GM19023 (cell line): ENCODE data around the gene STRIP1.

Experiments used
- ATAC-seq: cut with Tn5 transposase; IDR thresholded peaks from one replicate; pipeline ENCODE4 v1.9.1; 2021; ENCODE audit warnings: mild to moderate bottlenecking, moderate library complexity; ENCODE audit not compliant: unreplicated experiment

The STRIP1 gene

DNA sequence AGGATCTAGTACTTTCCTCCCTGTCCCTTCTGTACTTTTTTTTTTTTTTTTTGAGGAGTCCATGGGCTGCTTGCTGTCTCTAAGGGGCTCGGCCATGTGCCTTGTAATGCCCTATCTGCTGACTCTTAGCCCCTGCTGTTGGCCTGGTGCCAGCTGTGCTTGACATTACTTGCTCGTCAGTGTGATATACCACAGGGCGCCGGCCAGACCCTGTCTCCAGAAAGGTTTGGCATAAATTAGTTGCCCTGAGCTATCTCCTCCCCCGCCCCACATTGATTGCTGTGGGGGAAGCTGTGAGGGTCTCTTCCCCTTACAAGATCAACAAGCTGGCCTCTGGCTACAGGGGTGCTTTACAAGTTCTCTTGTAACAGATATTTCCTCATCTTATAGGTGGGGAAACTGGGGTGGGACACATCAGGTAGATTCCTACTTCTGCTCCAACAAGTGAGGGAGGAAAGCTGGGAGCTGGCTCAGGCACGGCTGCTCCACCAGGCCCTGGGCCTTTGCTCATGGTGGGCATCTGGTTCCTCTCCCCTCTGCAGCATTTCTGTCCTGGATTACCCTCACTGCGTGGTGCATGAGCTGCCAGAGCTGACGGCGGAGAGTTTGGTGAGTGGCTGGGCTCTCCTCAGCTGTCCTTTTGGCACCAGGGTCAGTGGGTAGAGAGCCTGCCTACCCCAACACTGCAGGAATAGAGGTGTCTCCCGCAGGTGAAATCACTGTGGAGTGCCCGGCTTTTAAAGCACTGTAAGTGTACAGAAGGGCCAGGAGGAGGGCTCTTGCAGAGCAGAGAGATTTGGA is 15.6 kb downstream of the STRIP1 start:
- ATAC-seq = no peak

DNA sequence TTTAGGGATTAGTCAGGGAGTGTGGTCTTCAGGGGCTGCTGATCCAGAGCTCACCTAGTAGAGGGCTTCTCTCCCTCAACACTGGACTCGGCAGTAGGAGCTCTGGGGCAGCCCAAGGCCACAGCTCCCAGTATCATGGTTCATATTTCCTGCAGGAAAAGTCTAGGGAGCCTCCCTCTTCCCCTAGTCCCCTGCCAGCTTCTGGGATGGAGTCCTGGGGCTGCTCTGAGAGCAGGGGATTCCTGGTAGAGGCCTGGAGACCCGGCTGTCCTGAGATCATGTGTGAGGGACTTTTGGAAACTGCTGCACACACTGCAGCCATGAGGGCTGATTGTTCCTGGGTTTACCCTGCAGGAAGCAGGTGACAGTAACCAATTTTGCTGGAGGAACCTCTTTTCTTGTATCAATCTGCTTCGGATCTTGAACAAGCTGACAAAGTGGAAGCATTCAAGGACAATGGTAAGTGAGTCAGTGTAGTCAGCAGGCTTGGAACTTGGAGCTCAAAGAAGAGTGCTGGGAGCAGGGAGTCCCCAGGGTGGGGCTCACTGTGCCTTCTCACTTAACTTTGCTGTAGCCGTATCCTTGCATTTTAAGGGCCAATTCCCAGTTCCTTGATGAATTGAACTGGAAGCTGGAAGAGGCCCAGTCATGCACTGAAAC is 16.3 kb downstream of the STRIP1 start:
- no peak for ATAC-seq

DNA sequence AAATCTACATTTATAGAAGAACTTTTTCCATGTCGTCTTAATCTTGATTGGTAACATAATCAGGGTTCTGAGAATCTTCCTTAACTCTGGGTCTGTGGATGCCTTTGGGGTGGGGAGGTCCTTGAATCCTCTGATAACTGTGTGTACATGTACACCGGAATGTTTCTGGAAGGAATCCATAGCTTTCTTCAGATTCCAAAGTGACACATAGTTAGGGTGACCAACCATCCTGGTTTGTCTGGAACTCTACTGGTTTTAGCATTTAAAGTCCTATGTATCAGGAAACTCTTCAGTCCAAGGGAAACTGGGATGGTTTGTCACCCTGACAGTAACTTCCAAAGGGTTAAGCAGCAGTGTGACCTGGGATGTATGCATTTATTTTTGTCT is 16.8 kb downstream of the STRIP1 start:
- ATAC-seq = no peak

DNA sequence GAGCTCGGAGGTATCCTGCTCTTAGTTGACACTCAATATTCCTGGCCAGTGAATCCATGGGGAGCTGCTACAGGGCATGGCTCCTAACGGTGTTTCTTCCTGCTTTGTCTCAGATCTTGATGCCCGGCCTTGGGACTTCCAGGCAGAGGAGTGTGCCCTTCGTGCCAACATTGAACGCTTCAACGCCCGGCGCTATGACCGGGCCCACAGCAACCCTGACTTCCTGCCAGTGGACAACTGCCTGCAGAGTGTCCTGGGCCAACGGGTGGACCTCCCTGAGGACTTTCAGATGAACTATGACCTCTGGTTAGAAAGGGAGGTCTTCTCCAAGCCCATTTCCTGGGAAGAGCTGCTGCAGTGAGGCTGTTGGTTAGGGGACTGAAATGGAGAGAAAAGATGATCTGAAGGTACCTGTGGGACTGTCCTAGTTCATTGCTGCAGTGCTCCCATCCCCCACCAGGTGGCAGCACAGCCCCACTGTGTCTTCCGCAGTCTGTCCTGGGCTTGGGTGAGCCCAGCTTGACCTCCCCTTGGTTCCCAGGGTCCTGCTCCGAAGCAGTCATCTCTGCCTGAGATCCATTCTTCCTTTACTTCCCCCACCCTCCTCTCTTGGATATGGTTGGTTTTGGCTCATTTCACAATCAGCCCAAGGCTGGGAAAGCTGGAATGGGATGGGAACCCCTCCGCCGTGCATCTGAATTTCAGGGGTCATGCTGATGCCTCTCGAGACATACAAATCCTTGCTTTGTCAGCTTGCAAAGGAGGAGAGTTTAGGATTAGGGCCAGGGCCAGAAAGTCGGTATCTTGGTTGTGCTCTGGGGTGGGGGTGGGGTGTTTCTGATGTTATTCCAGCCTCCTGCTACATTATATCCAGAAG is 19.4 kb downstream of the STRIP1 start:
- no peak for ATAC-seq

DNA sequence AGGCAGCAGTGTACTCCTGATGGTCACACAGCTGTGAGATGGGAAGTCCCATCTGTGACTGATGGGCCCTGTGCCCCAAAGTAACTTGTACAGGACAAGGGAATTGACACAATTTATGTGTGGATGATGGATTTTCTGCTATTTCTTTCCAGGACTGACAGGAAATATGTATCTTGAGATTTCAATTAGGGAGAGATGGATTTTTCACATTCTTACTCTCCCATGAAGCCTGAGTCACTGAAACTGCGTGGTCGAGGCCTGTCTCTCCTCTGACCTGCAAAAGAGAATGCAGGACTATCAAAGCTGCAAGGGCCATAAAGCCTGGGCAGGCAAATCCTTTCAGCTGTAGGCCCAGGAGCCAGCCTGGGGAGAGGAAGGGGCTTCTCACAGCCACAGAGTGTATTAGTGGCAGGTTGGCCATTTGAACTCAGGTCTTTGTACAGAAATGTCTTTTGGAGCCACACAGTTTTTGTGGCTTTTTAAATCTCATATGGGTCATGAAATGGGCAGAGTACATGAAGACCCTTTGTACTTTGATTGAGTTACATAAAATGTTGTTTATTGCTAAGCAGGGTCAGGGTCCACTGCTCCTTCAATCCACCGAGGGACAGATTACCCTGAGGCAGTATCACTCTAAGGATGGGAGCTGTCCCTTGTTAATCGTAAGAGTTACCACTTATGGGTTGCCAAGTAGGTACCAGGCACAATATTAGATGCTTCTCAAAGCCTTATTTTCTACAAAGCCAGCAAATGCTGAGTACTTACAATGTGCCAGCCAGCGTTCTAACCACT is 21.3 kb downstream of the STRIP1 start:
- ATAC-seq = no peak

DNA sequence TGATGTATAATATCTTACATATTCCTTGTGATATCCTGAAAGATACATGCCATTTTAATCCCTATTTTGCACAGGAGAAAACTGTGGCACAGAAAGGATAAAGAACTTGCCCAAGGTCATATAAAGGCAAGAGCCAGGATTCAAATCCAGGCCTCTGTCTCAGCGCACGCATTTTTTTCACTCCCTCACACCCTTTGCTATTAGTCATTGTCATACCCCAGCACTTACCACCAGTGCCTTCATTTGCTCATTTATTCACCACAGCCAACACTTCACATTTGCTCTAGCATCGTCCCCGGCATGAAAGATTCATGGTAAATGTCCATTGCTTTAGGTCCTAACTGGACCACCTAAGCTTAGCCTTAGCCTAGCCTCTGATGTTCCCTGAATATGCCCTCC is 21.9 kb downstream of the STRIP1 start:
- no peak for ATAC-seq

DNA sequence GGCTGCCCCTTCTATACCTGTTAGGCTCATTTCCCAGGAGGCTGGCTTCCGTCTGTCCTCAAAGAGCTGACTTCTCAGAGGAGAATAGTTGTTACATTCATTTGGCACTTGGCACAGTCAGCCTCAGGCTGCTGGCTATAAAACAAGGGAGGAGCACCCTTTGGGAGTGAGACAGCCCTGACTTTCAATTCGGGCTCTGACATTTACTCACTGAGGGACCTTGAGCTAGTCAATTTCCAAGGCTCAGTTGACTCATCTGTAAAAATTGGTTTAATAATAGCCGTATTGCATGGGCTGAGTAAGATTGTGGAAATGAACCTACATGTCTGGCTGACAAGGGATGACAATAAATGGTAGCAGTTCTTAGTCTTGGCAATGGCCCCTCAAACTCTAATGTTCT is 22.4 kb downstream of the STRIP1 start:
- no peak for ATAC-seq

DNA sequence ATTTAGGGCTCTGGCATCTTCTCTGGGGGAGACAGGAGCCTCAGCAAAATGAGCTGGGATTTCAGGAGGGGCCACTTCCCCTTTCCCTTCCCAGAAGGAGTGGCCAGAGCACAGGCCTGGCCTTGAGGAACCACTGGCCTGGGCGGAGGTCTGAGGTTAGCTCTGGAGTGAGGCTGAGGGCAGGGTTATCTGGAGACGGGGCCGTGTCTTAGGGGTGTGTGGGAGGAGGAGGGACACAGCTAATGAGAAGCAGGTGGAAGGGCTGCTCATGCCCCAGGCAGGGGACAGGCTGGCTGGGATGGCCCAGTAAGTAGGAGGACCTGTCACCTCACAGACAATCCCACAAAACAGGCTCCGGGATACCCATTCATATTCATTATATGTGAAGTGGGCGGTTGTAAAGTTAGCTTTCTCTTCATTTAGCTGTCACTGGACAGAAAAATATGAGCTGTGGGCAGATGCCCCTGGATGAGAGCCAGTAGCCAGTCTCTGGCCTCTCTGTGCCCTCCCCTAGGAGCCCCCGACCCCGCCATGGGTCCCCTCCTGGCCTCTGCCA is 23.6 kb downstream of the STRIP1 start:
- ATAC-seq = no peak

DNA sequence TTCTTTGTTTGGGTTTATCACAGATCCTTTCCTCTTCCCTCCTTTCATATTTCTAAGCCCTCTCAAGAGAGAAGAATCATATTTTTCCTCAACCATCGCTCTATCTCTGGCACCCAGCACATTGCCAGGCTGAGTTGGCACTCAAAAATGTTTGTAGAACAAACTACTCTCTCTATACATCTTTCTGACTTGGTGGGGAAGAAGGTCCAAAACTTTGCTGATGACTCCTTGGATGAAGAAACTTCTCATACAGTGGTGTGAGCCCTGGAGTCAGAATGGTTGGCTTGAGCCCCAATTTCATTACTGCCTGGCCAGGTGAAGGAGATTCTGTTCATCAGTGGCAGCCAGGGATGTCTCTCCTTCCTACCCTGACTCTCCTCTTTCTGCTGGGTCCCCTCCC is 24.2 kb downstream of the STRIP1 start:
- no peak for ATAC-seq

DNA sequence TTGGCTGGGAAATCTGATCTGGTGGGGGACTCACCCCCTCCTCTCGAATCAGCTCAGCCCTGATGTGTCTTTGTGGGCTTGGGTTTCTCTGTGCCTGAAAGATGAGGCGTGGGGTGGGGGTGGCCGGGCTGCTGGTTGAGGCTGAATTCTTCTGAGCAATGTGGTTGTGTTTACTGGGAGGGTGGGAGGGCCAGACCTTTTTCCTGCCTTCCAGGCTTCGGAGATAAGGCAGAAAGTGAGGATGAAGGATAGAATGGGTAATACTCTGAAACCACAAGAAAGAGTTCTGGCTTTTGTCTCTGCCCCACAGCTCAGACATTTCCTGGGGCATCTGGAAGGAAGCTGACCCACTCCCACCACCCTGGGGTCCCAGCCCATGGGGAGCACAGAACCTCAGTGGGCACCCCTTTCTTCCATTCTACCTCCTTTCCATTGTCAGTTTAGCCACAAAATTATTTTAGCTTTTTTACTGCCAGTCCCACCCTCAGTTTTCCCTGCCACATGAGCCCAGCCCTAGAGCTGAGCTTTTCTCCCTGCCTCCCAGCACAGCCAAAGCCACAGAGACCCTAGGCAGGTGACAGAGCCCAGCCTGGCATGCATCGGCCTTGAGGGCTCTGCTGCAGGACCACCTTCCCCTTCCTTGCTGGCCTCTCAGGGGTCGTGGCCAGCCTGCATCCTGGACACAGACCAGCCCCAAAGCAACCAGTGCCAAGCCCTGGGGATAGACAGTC is 24.9 kb downstream of the STRIP1 start:
- ATAC-seq = no peak

DNA sequence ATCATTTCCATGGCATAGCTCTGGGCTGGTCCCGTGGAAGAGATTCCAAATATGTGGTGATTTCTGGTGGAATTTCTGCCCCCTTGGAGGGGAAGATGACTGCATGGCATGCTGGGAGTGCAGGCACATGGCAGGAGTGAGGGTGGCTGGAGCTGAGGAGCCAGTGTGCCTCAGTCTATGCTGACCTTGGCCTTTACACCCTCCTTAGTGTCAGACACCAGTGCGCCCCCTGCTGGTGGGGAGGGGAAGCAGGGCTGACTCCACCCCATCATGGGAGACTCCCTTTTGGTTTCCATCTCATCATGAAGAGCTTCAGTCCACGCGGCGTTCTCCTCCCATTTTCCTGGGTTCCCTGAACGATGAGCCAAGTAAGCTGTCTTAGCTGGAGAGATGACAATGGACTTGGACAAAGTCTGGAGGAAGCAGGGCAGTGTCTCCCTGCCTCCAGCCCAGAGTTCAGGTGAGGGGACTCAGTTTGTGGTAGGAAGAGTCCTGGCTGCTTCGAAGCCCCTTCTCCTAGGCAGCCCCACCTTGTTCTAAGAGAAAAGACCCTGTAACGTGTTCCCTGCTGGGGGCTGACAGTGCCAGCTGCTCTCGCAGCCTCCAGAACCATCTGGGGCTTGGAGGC is 25.7 kb downstream of the STRIP1 start:
- ATAC-seq = no peak

DNA sequence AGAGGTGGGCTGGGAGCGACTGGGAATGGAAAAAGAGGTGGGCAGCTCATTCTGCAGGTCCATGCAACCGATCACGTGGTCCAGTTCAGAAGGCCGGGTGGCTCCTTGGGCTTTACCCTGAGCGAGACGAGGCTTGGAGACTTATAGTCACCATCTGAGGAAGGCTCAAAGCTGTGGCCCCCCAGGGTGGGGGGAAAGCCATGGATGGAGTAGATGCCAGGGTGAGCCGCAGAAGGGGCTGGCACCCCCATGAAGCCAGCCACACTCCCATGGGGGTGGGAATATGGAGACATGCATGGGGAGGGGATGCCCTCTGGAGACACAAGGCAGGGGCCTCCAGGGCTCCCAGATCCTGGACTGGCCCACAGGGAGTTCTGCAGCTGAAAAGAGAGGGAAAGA is 26.2 kb downstream of the STRIP1 start:
- no peak for ATAC-seq

DNA sequence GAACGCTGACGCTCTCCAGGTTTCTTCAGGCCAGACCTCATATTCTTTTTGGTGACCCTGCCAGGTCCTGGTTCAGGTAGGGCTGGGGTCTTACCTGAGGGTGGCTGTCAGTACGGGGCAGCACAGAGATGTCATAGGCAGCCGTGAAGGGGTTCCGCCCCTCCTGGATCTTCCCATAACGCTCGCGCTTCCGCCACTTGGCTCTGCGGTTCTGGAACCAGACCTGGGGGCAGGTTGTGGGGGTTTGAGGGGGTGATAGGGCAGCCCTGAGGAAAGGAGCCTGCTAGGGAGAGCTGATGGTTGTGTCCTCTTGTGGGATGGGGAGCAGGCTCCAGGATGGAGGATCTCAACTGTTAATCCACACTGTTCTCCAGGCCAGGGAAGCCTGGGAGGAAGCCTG is 26.9 kb downstream of the STRIP1 start:
- no peak for ATAC-seq

DNA sequence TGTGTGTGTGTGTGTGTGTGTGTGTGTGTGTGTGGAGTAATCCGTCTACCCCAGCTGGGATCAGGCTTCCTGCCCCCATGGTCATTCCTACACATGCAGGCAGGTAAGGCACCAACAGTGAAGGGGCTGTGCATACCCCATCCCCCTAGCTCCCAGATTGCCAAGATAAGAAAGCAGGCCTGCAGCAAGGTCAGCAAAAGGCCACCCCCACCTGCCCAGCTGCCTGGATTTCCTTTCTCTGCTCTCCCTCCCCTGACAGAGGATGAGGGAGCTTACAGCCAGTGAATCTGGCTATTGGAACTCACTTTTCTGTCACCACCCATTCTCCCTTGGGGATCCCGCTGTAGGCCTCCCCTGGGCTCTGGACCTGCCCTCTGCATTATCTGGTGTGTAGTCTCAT is 28.2 kb downstream of the STRIP1 start:
- no peak for ATAC-seq

DNA sequence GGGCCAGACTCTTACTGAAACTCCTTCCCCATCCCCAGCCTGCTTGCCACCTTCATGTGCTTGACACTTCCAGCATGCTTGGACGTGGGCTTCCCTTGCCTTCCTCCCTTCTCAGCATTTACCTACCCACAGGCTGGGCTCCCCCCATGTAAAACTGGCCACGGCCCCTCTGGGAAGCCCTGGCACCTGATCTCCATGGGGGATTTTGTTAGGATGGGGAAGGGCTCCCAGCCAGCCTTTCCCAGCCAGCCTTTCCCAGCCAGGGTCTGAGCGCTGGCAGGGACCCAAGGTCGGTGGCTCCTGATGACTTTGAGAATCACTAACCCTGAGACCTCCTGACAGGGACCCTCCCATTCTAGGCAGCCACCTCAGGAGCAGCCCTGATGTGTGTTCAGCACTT is 29.4 kb downstream of the STRIP1 start:
- ATAC-seq = no peak

DNA sequence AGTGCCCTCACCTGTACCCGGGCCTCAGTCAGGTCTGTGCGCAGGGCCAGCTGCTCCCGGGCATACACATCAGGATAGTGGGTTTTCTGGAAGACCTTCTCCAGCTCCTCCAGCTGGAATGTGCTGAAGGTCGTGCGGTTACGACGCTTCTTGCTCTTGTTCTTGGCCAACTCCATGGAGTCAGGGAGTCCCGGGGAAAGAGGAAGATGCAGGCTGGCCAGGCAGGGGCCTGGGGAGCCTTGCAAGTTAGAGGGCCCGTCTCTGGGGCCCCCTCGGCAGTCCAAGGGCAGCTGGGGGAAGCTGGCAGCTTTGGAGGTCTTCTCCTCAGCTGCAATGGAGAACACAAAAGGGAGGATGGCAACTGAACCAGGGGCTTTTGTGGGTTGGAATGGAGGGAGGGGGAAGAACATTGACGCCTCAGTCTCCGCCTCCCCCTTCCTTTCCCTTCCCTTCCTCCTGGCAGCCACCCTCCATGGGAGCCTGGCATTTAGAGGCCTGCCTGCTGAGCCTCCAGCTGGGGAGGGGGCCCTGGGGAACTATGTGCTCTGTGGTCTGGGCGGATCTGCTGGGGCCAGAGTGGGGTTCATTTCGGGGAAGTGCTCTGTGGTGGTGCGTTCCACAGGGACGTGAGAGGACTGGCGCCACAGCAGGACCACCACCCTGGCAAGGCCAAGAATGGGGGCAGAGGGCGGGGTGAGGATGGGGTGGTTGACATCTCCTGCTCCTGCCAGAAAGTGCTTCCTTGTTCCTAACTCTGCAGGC is 30.3 kb downstream of the STRIP1 start:
- ATAC-seq = no peak

DNA sequence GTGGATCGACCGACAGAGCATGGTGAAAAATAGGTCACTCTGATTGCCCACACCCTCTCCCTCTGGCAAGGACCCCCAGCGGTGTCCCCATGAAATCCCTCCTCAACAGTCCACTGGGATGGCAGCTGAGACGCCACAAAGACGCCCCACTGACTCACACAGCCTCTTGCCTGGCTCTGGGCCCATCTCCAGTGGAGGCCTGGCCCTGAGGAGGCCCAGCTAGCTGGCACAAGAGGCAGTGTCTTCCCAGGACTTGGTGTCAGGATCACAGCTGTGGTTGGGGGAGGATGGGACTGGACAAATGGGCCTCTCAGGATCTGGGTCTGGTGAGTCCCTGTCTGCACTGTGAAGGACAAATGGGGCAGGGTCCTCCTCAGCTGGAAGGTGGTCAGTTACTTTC is 31.4 kb downstream of the STRIP1 start:
- no peak for ATAC-seq

DNA sequence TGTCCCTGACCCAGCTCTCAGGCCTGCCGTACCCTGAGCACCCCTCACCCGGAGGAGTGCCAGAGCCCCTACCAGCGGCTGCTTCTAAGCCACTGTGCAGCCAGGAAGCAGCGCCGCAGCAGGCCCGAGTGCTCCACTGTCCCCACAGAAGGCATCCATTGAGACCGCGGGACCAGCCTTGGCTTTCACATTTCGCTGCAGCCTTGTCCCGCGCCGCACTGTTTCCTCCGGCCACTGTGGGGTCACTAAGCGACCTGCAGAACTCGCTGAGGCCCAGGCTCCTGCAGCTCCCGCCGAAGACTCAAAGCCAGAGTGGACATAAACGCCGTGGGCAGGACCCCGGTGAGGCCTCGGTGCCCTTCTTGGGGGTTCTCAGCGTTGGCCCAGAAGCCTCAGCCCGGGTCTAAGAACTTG is 33.1 kb downstream of the STRIP1 start:
- no peak for ATAC-seq
